ENCODE data around the gene KCNT2. TPM values are rescaled to one million over a fixed set of nuclear protein-coding genes. Genes with fewer than 3 reads are reported as not detected.

KCNT2 gene
- total and polyA plus RNA-seq, 9 donors, result 5.3 to 34.9 (median 14.1) TPM

DNA sequence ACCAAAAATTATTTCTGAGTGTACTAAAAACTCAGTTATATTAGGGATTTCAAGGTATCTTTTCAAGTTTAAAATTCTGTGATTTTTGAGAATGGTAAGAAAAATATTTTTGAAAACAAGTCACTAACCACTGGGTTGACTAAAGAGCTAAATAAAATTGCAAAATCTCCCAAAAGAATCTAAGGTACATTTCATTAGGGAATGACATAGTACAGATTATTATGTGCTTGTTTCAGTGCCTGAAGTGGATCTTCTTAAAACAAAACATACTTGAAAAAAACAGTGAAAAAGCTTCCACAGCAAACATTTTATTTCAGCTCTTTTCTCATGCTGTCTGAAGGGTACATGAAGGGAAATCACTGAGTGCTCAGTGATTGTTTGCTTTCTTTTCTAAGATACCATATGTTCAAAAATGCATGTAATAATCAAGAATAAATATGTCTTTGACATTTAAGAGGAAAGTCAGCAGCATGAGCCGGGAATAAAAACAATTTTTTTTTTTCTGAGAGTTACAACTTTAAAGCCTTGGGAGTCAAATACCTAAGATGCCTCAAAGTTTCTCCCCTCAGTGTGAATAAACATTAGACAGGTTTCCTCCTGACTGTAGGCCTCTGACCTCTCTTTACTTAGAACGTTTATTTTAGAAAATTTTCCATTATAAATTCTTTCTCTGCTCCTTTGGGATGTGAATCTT, 200.7 kb downstream of the KCNT2 start:
- TF ChIP-seq POLR2A (IDR thresholded peaks at IDR 0.05) (no peak), EP300 (IDR thresholded peaks at IDR 0.05) (no peak)
- TF ChIP-seq, protein P1, sequence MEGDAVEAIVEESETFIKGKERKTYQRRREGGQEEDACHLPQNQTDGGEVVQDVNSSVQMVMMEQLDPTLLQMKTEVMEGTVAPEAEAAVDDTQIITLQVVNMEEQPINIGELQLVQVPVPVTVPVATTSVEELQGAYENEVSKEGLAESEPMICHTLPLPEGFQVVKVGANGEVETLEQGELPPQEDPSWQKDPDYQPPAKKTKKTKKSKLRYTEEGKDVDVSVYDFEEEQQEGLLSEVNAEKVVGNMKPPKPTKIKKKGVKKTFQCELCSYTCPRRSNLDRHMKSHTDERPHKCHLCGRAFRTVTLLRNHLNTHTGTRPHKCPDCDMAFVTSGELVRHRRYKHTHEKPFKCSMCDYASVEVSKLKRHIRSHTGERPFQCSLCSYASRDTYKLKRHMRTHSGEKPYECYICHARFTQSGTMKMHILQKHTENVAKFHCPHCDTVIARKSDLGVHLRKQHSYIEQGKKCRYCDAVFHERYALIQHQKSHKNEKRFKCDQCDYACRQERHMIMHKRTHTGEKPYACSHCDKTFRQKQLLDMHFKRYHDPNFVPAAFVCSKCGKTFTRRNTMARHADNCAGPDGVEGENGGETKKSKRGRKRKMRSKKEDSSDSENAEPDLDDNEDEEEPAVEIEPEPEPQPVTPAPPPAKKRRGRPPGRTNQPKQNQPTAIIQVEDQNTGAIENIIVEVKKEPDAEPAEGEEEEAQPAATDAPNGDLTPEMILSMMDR (IDR thresholded peaks at IDR 0.05), result no peak
- Histone ChIP-seq H3K4me3 (no peak overlapping the region), H3K9me3 (no peaks in the 10 kb centered on the region), H3K4me1 (ENCODE audit: insufficient read depth) (peaks cover 3% of the 10 kb centered on the region), H3K27me3 (no peaks in the 10 kb centered on the region), H3K27ac (peak overlapping the region in 1 of 2 donors; percentile 72), H3K36me3 (no peaks in the 10 kb centered on the region)
- intact Hi-C loops (cut with DNase I), result no loop called here
- DNase-seq, result no peak
- WGBS, 3 donors, result 1 to 4% (median 1%) methylated on average over 2 of the region's 2 CpGs

DNA sequence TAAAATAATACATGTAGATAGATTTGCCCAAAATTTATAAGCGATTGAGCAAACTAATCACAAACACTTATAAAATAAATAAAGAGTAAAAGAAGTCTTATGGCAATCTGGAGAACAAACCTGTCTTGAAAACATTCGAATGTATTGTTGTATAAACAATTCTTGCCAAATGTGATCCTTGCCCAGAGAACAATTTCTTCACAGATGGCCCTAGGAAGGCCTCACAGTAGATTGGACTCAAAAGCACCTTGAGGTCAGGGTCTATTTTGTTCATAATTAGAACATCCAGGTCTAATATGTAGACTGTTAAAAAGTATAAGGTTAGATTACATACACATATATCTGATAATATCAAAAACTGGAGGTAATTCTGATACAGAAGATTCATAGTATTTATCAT, 202.4 kb downstream of the KCNT2 start:
- H3K4me1 ChIP-seq (ENCODE audit: insufficient read depth), result peaks cover 3% of the 10 kb centered on the region
- TF ChIP-seq, protein P1 (IDR thresholded peaks at IDR 0.05), result no peak
- TF ChIP-seq POLR2A (IDR thresholded peaks at IDR 0.05) (no peak), EP300 (IDR thresholded peaks at IDR 0.05) (no peak)
- no peaks in the 10 kb centered on the region for H3K27me3 ChIP-seq
- peak overlapping the region in 1 of 2 donors; percentile 72 for H3K27ac ChIP-seq
- no peak for DNase-seq
- H3K4me3 ChIP-seq, result no peak overlapping the region
- 47 to 68% (median 50%) methylated on average over 2 of the region's 2 CpGs for WGBS, 3 donors
- intact Hi-C loops (cut with DNase I), result no loop called here
- no peaks in the 10 kb centered on the region for H3K36me3 ChIP-seq
- no peaks in the 10 kb centered on the region for H3K9me3 ChIP-seq

- DNase-seq, result no peak
- WGBS, 3 donors, result 34 to 54% (median 52%) methylated on average over 7 of the region's 7 CpGs
- Histone ChIP-seq H3K27me3 (no peaks in the 10 kb centered on the region), H3K4me1 (ENCODE audit: insufficient read depth) (peaks cover 4% of the 10 kb centered on the region), H3K27ac (no peak overlapping the region), H3K36me3 (no peaks in the 10 kb centered on the region), H3K4me3 (no peak overlapping the region), H3K9me3 (no peaks in the 10 kb centered on the region)
- intact Hi-C loops (cut with DNase I), result no loop called here
- TF ChIP-seq, protein P1 (IDR thresholded peaks at IDR 0.05), result no peak
- TF ChIP-seq POLR2A (IDR thresholded peaks at IDR 0.05) (no peak), EP300 (IDR thresholded peaks at IDR 0.05) (no peak)
Observed at GRCh38 chr1:196403803-196404690, 204.2 kb downstream of the KCNT2 start.

DNA sequence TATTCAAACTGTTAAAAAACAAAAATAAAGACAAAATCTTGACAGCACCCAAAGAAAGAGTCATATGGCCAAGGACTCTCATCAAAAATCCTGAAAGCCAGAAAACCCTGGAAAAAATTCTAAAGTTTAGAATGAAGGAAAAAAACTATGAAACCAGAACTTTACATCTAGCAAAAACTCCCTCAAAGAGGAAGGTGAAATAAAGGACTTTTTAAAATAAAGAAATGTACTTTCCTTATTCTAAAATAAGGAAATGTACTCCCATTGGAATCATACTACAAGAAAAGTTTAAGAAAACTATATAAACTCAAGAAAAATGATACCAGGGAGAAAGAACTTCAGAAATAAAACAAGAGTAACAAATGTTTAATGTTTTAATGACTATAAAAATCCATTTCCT, 206.3 kb downstream of the KCNT2 start:
- DNase-seq, result no peak
- H3K36me3 ChIP-seq, result no peaks in the 10 kb centered on the region
- no peak overlapping the region for H3K4me3 ChIP-seq
- H3K4me1 ChIP-seq (ENCODE audit: insufficient read depth), result peaks cover 2% of the 10 kb centered on the region
- no peaks in the 10 kb centered on the region for H3K27me3 ChIP-seq
- TF ChIP-seq EP300 (IDR thresholded peaks at IDR 0.05), result no peak
- intact Hi-C loops (cut with DNase I), result no loop called here
- no peaks in the 10 kb centered on the region for H3K9me3 ChIP-seq
- peak overlapping the region in 1 of 2 donors; percentile 63 for H3K27ac ChIP-seq

- TF ChIP-seq, protein P1 (IDR thresholded peaks at IDR 0.05), result no peak
- no peak for TF ChIP-seq POLR2A (IDR thresholded peaks at IDR 0.05)
- TF ChIP-seq EP300 (IDR thresholded peaks at IDR 0.05), result no peak
- H3K9me3 ChIP-seq, result no peaks in the 10 kb centered on the region
- H3K4me1 ChIP-seq (ENCODE audit: insufficient read depth), result peaks cover 1% of the 10 kb centered on the region
- 45 to 64% (median 51%) methylated on average over 1 of the region's 1 CpG for WGBS, 3 donors
- H3K4me3 ChIP-seq, result no peak overlapping the region
- H3K27me3 ChIP-seq, result no peaks in the 10 kb centered on the region
- DNase-seq, result no peak
- no peaks in the 10 kb centered on the region for H3K36me3 ChIP-seq
- H3K27ac ChIP-seq, result peak overlapping the region in 1 of 2 donors; percentile 63
- intact Hi-C loops (cut with DNase I), result no loop called here
Observed at GRCh38 chr1:196401452-196401833, 206.8 kb downstream of the KCNT2 start.
